Upper lobe of left lung (tissue), 4 donors: ENCODE data around the gene MIB1.

Experiments
- CTCF ChIP-seq, 6 experiments: fragments of 450-650 bp in 4 of 6; fragments of 200-600 bp in 2 of 6; sonication (generic) in 2 of 6; IDR thresholded peaks; one replicate each; pipeline ENCODE4 v1.5.1; 2016 to 2019; ENCODE audit warnings: antibody characterized with exemption in 6 of 6
- EP300 ChIP-seq, 4 donors: sonication (generic); formaldehyde crosslinking; IDR thresholded peaks; one replicate each; pipeline ENCODE4 v1.5.1; 2017; ENCODE audit warnings: antibody characterized with exemption in 4 of 4, control low read depth in 2 of 4
- POLR2A ChIP-seq, 4 donors: fragments of 450-650 bp; IDR thresholded peaks; one replicate each; pipeline ENCODE4 v1.5.1; 2016 to 2017; ENCODE audit warnings: antibody characterized with exemption in 4 of 4, mild to moderate bottlenecking in 2 of 4
- POLR2AphosphoS5 ChIP-seq, 2 donors: sonication (generic); formaldehyde crosslinking; IDR thresholded peaks; one replicate each; pipeline ENCODE4 v1.5.1; 2017; ENCODE audit warnings: antibody characterized with exemption in 2 of 2

GRCh38 chr18:21761471-21762115 is 21.0 kb downstream of the MIB1 start:
- no peak for TF ChIP-seq CTCF (IDR thresholded peaks at IDR 0.05)
- no peak for TF ChIP-seq POLR2AphosphoS5 (IDR thresholded peaks at IDR 0.05)
- no peak for TF ChIP-seq POLR2A (IDR thresholded peaks at IDR 0.05)
- no peak for TF ChIP-seq EP300 (IDR thresholded peaks at IDR 0.05)
